ENCODE measurements around the gene BCL6. TPM values are rescaled to one million over a fixed set of nuclear protein-coding genes. Genes with fewer than 3 reads are reported as not detected.
A peak's percentile ranks its signal among the peaks of the same experiment; 100 is the strongest.

The BCL6 gene
- total RNA-seq, 4 donors from 2014 or later, result 86.0 to 161 (median 111) TPM

DNA sequence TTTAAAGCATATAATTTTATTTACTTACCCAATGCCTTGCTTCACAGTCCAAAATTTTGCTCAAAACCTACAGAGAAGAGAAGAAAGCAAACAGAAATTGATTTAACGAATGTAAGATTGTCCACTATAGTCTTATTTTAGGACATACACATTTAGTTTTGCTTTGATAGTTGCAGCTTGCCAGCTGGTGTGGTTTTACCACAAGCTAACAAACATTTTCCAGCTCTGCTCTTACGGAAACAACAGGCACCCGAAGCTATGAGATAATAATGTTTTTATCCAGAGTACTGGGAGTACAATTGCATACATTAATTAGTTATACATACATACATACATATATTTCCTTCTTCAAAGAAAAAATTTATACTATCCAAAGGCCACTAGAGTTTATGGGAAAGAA lies 10.4 kb downstream of the BCL6 start:
- no peak for TF ChIP-seq POLR2AphosphoS5 (IDR thresholded peaks at IDR 0.05)
- TF ChIP-seq, protein P1, sequence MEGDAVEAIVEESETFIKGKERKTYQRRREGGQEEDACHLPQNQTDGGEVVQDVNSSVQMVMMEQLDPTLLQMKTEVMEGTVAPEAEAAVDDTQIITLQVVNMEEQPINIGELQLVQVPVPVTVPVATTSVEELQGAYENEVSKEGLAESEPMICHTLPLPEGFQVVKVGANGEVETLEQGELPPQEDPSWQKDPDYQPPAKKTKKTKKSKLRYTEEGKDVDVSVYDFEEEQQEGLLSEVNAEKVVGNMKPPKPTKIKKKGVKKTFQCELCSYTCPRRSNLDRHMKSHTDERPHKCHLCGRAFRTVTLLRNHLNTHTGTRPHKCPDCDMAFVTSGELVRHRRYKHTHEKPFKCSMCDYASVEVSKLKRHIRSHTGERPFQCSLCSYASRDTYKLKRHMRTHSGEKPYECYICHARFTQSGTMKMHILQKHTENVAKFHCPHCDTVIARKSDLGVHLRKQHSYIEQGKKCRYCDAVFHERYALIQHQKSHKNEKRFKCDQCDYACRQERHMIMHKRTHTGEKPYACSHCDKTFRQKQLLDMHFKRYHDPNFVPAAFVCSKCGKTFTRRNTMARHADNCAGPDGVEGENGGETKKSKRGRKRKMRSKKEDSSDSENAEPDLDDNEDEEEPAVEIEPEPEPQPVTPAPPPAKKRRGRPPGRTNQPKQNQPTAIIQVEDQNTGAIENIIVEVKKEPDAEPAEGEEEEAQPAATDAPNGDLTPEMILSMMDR (IDR thresholded peaks at IDR 0.05), result no peak
- no peak for TF ChIP-seq EP300 (IDR thresholded peaks at IDR 0.05)
- no peak for TF ChIP-seq POLR2A (IDR thresholded peaks at IDR 0.05; ENCODE audit: low read depth)
- 79% methylated on average over 3 of the region's 3 CpGs for WGBS
- intact Hi-C loops (cut with DNase I), result loop anchor here (5.0 kb wide), 1 partner anchor 1412 kb away; no protein-coding TSS in a partner anchor
- Histone ChIP-seq H3K4me1 (peaks cover 25 to 54% (median 36%) of the 10 kb centered on the region in 4 donors), H3K9me3 (no peaks in the 10 kb centered on the region), H3K27ac (replicated peaks in 1 of 4) (peak overlapping the region in 1 of 4 donors; percentile 99), H3K4me3 (no peak overlapping the region), H3K27me3 (no peaks in the 10 kb centered on the region), H3K36me3 (peaks cover 37 to 50% (median 47%) of the 10 kb centered on the region in 4 donors)
- no peak for DNase-seq (ENCODE audit: extremely low spot score)

DNA sequence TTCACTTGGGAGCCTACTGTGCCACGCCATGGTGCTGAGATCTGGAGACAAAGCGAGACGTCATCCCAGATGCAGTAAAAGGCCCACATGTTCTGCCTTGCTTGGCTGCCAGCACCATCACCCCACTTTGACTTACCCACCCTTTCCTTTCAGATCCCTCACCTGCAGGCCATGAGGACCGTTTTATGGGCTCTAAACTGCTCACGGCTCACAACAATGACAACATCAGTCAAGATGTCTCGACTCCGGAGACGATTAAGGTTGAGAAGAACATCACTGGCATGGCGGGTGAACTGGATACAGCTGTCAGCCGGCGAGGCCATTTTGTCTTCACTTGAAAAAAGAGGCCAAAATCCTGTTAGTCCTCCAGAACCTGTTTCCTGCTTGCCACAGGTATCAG lies 11.9 kb downstream of the BCL6 start:
- peaks cover 52 to 65% (median 62%) of the 10 kb centered on the region in 4 donors for H3K36me3 ChIP-seq
- no peaks in the 10 kb centered on the region for H3K27me3 ChIP-seq
- no peaks in the 10 kb centered on the region for H3K9me3 ChIP-seq
- H3K27ac ChIP-seq (replicated peaks in 1 of 4), result no peak overlapping the region
- peaks cover 25 to 44% (median 32%) of the 10 kb centered on the region in 4 donors for H3K4me1 ChIP-seq
- DNase-seq (ENCODE audit: extremely low spot score), result no peak
- TF ChIP-seq POLR2AphosphoS5 (IDR thresholded peaks at IDR 0.05), result peak in 1 of 2 donors; percentile 48
- TF ChIP-seq EP300 (IDR thresholded peaks at IDR 0.05), result no peak
- intact Hi-C loops (cut with DNase I), result no loop called here
- H3K4me3 ChIP-seq, result no peak overlapping the region
- 94% methylated on average over 11 of the region's 11 CpGs for WGBS

DNA sequence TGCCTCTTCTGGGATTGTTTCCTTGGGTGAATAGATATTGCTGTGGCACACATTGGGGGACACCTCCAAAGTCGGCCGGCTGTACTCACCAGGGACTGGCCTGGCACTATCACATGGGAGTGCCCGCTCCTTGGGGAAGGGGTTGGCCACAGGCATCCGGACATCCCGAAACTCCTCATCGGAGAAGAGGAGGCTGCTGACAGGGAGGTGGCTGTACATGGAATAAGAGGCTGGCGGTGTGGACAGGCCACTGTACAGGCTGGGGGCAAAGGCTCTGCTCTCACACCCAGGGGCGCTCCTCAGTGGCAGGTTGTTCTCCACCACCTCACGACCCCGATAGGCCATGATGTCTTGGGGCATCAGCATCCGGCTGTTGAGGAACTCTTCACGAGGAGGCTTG lies 15.7 kb downstream of the BCL6 start:
- 100% methylated on average over 6 of the region's 12 CpGs for WGBS
- Histone ChIP-seq H3K27me3 (no peaks in the 10 kb centered on the region), H3K36me3 (peaks cover 88 to 100% (median 99%) of the 10 kb centered on the region in 4 donors), H3K27ac (replicated peaks in 1 of 4) (no peak overlapping the region), H3K4me1 (peaks cover 0 to 8% (median 3%) of the 10 kb centered on the region in 4 donors), H3K9me3 (no peaks in the 10 kb centered on the region), H3K4me3 (no peak overlapping the region)
- intact Hi-C loops (cut with DNase I), result no loop called here
- DNase-seq (ENCODE audit: extremely low spot score), result no peak
- no peak for TF ChIP-seq POLR2AphosphoS5 (IDR thresholded peaks at IDR 0.05)
- TF ChIP-seq, protein P1 (IDR thresholded peaks at IDR 0.05), result no peak
- TF ChIP-seq EP300 (IDR thresholded peaks at IDR 0.05), result no peak
- no peak for TF ChIP-seq POLR2A (IDR thresholded peaks at IDR 0.05; ENCODE audit: low read depth)

DNA sequence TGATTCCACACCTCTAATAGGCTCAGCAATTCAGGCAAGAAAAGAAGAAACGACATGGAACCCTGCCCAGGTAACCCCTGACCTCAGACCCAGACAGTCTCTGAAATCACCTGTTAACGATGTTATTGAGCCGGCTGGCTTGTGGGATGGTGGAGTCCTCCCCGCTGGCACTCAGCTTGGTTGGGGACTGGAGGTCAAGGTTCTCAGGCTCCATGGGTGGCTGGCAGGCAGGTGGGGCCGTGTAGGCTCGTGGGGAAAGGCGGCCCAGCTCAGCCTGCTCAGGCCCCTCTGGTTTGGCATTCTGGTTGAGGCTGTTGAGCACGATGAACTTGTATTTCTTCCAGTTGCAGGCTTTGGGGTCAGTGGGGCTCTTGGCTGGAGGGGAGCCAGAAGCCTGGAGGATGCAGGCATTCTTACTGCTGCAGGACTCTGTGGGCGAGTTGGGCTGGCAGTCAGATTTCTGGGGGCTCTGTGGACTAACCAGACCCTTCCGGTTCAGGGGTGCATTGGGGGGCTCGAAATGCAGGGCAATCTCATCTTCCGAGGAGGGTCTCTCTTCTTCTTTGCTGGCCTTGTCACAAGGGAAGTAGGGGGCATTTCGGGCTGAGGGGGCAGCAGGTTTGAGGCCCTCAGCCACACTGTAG lies 16.2 kb downstream of the BCL6 start:
- WGBS, result 88% methylated on average over 11 of the region's 13 CpGs
- no peak for DNase-seq (ENCODE audit: extremely low spot score)
- Histone ChIP-seq H3K9me3 (no peaks in the 10 kb centered on the region), H3K4me3 (no peak overlapping the region), H3K27ac (replicated peaks in 1 of 4) (no peak overlapping the region), H3K27me3 (no peaks in the 10 kb centered on the region), H3K36me3 (peaks cover 94 to 100% (median 100%) of the 10 kb centered on the region in 4 donors), H3K4me1 (peaks cover 0 to 8% (median under 1%) of the 10 kb centered on the region in 4 donors)
- intact Hi-C loops (cut with DNase I), result no loop called here
- TF ChIP-seq EP300 (IDR thresholded peaks at IDR 0.05) (no peak), POLR2AphosphoS5 (IDR thresholded peaks at IDR 0.05) (peak in 1 of 2 donors; percentile 19), POLR2A (IDR thresholded peaks at IDR 0.05; ENCODE audit: low read depth) (no peak)
- TF ChIP-seq, protein P1 (IDR thresholded peaks at IDR 0.05), result no peak

DNA sequence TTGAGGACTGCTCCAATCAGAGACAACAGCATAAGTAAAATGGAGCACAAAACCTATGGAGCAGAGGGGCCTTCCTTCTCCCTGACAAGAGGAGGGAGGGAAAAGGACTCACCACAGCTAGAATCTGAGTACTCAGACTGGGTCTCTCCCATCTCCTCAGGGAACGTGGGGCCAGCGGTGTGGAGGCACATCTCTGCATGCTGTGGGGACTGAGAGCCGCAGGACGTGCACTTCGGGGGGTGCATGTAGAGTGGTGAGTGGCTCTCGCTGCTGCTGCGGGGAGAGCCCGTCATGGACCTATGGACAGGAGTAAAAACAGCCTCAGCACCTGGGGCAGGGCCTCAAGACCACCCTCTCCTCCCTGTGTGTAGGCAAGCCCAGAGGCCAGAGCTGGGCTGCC lies 17.0 kb downstream of the BCL6 start:
- no peak for TF ChIP-seq POLR2AphosphoS5 (IDR thresholded peaks at IDR 0.05)
- TF ChIP-seq, protein P1 (IDR thresholded peaks at IDR 0.05), result no peak
- no peak for TF ChIP-seq EP300 (IDR thresholded peaks at IDR 0.05)
- TF ChIP-seq POLR2A (IDR thresholded peaks at IDR 0.05; ENCODE audit: low read depth), result no peak
- Histone ChIP-seq H3K9me3 (no peaks in the 10 kb centered on the region), H3K4me3 (no peak overlapping the region), H3K27me3 (no peaks in the 10 kb centered on the region), H3K4me1 (peaks cover 0 to 8% (median 0%) of the 10 kb centered on the region in 4 donors), H3K36me3 (peaks cover 95 to 100% (median 100%) of the 10 kb centered on the region in 4 donors), H3K27ac (replicated peaks in 1 of 4) (no peak overlapping the region)
- no peak for DNase-seq (ENCODE audit: extremely low spot score)
- 86% methylated on average over 4 of the region's 8 CpGs for WGBS
- intact Hi-C loops (cut with DNase I), result no loop called here

Measured in esophagus muscularis mucosa (tissue), 4 donors.